Gastrocnemius medialis (tissue), 4 donors: ENCODE data around the gene CAMLG.
"Not testable (repeated sequence)": the region's sequence is repeated elsewhere in the genome, so short reads cannot be mapped to it uniquely, and the experiment has no call there.

Experiments
- POLR2A ChIP-seq, 2 donors: fragments of 450-650 bp; IDR thresholded peaks; one replicate each; pipeline ENCODE4 v1.6.1; 2017; ENCODE audit warnings: antibody characterized with exemption in 2 of 2, mild to moderate bottlenecking in 2 of 2, moderate library complexity in 2 of 2
- TF ChIP-seq, protein P1 (sequence below), 5 experiments: fragments of 450-650 bp in 3 of 5; fragments of 200-600 bp in 2 of 5; sonication (generic) in 2 of 5; IDR thresholded peaks in 4 of 5; conservative IDR thresholded peaks in 1 of 5; 1 replicate in 4 of 5; 2 replicates in 1 of 5; pipeline ENCODE4 v1.5.1; 2016 to 2019; ENCODE audit warnings: antibody characterized with exemption in 5 of 5, mild to moderate bottlenecking in 3 of 5, moderate library complexity in 3 of 5

DNA sequence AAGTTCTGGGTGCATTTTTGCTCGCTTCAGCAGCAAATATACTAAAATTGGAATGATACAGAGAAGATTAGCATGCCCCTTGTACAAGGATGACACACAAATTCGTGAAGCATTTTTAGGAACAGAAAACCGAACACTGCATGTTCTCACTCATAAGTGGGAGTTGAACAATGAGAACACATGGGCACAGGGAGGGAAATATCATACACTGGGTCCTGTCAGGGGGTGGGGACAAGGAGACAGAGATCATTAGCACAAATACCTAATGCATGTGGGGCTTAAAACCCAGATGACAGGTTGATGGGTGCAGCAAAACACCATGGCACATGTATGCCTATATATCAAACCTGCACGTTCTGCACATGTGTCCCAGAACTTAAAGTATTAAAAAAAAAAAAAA, 22.9 kb upstream of the CAMLG start:
- TF ChIP-seq, protein P1, sequence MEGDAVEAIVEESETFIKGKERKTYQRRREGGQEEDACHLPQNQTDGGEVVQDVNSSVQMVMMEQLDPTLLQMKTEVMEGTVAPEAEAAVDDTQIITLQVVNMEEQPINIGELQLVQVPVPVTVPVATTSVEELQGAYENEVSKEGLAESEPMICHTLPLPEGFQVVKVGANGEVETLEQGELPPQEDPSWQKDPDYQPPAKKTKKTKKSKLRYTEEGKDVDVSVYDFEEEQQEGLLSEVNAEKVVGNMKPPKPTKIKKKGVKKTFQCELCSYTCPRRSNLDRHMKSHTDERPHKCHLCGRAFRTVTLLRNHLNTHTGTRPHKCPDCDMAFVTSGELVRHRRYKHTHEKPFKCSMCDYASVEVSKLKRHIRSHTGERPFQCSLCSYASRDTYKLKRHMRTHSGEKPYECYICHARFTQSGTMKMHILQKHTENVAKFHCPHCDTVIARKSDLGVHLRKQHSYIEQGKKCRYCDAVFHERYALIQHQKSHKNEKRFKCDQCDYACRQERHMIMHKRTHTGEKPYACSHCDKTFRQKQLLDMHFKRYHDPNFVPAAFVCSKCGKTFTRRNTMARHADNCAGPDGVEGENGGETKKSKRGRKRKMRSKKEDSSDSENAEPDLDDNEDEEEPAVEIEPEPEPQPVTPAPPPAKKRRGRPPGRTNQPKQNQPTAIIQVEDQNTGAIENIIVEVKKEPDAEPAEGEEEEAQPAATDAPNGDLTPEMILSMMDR (IDR thresholded peaks at IDR 0.05 in 4 of 5, conservative IDR thresholded peaks at IDR 0.05 in 1 of 5), result not testable (repeated sequence)
- TF ChIP-seq POLR2A (IDR thresholded peaks at IDR 0.05), result not testable (repeated sequence)
